ENCODE measurements around the gene PITHD1.
A peak's percentile ranks its signal among the peaks of the same experiment; 100 is the strongest.
"Not testable (repeated sequence)": the region's sequence is repeated elsewhere in the genome, so short reads cannot be mapped to it uniquely, and the experiment has no call there.

PITHD1 gene, protein sequence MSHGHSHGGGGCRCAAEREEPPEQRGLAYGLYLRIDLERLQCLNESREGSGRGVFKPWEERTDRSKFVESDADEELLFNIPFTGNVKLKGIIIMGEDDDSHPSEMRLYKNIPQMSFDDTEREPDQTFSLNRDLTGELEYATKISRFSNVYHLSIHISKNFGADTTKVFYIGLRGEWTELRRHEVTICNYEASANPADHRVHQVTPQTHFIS

GRCh38 chr1:23777979-23778814 is at the start of gene PITHD1:
PITHD1 (plus strand) TSS chr1:23778418; CDS start chr1:23778516, 98 bp downstream.
- DNase-seq (ENCODE audit: low spot score), result peak; percentile 76

- DNase-seq (ENCODE audit: low spot score), result no peak
These were observed 45.6 kb upstream of the PITHD1 start for GRCh38 chr1:23732363-23733224.

DNA sequence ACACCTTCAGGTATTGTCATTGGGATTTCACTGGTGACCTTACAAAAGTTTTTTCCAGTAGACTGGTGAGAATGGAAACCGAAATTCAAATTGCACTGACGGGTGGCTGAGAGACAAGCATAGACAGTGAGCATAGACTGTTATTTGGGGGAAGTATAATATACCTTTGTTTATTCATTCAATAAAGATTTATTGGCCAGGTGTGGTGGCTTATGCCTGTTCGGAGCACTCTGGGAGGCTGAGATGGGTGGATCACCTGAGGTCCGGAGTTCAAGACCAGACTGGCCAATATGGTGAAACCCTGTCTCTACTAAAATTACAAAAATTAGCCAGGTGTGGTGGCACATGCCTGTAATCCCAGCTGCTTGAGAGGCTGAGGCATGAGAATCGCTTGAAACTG is 44.9 kb upstream of the PITHD1 start:
- not testable (repeated sequence) for DNase-seq (ENCODE audit: low spot score)

- DNase-seq (ENCODE audit: low spot score), result no peak
These were observed 41.6 kb upstream of the PITHD1 start for GRCh38 chr1:23736437-23737134.

- DNase-seq (ENCODE audit: low spot score), result no peak
These were observed 36.6 kb upstream of the PITHD1 start for GRCh38 chr1:23741609-23742008.

GRCh38 chr1:23742670-23743286 is 35.4 kb upstream of the PITHD1 start:
- DNase-seq (ENCODE audit: low spot score), result no peak

DNA sequence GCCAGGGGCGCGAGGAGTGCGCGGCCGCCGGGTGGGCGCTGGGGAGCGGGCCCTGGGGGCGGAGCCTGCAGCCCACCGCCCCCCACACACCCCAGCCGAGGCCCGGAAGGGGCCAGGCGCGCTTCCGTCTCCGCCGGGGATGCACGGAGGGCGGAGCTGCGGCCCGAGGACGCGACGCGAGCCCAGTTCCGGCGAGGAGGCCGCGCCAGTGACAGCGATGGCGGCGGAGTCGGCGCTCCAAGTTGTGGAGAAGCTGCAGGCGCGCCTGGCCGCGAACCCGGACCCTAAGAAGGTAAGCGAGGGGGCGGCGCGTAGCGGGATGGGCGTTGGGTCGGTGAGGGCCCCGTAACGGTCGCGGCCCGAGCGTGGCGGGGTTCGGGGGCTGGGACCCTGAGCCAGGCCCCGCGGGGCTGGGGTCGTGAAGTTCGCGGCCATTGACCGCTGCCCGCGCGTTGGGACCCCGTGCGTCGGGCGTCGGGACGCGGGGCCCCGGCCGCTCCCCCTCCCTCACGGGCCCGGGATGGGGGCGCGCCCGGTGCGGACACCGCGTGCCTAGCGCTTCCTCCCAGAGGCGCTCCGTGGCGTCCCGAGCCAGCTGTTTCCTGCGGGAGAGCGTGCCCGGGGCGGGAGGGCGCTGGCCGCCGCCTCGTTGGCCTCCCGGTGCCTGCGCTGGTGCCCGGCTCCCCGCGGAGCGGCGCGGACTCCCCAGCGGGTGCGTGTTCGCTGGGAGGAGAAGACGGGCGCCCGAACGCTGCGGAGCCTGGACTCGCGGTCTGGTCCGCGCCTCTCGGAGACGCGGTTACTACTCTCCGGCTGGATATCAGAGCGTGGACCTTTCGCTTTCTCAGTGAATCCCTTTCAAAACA is 34.7 kb upstream of the PITHD1 start, which contains the start of gene ELOA:
Gene ELOA, plus strand, starts transcription at position 185 of the 866 bp plus-strand sequence. Its CDS starts 33 bp downstream, at position 218.
- DNase-seq (ENCODE audit: low spot score), result peak; percentile 70

DNA sequence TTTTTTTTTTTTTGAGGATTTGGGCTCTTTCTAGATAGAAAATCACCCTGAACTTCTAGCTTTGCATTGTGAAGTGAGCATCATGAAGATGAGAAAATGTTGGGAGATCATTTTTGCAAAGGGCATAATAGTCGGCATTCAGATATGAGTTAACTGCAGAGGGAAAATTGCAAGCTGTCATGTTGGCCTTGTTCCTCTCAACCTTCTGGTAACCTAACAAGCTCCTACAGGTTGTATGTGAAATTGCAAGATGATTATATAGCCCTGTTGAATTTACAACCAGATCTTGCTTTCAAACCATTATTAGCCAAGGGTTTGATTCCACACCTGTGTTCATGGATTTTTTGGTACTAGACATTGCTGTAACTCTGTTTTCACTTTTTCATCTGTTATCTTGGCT is 32.7 kb upstream of the PITHD1 start:
- peak; percentile 18 for DNase-seq (ENCODE audit: low spot score)

DNA sequence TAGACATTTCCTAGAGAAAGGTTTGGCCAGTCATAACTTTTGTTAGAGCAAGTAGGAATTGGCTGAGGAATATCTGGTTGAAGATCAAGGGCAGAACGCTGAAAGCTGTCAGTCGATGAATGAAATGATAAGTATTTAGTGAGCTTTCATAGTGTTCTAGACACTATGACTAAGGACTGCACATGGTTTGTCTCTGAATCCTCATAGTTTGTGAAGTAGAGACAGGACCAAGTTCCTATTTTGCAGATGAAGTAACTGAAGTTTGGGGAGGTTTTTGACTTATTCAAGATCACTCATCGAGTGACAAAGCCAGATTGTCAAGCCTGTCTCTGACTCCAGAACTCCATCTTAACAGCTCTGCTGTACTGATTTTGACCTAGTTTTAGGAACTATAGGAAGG is 30.2 kb upstream of the PITHD1 start:
- no peak for DNase-seq (ENCODE audit: low spot score)

GRCh38 chr1:23751050-23751814 is 27.0 kb upstream of the PITHD1 start:
- peak; percentile 37 for DNase-seq (ENCODE audit: low spot score)

DNA sequence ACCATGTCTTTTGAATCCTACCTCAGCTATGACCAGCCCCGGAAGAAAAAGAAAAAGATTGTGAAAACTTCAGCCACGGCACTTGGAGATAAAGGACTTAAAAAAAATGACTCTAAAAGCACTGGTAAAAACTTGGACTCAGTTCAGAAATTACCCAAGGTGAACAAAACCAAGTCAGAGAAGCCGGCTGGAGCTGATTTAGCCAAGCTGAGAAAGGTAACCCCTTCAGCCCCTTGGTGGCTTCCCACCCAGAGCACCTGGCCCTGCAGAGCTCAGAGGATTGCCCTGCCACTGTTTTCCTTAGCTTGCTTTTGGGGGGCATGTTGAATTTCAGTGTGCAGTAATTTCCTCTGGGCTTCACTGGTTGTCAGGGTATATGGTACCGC is 26.4 kb upstream of the PITHD1 start:
- no peak for DNase-seq (ENCODE audit: low spot score)

- no peak for DNase-seq (ENCODE audit: low spot score)
These were observed 25.3 kb upstream of the PITHD1 start for GRCh38 chr1:23752909-23753308.

- DNase-seq (ENCODE audit: low spot score), result no peak
These were observed 21.5 kb upstream of the PITHD1 start for GRCh38 chr1:23756676-23757075.

DNA sequence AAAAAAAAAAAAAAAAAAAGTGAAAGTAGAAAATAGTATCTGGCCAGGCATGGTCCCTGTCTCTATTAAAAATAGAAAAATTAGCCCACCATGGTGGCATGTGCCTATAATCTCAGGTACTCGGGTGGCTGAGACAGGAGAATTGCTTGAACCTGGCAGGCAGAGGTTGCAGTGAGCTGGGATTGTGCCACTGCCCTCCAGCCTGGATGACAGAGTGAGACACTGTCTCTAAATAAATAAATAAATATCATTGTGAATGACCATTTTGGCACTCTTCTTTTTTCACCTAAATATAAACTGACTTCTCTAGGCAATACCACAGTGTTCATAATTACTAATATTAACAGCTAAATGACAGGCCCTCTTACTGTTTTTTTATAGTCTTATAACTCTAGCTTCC is 20.4 kb upstream of the PITHD1 start:
- no peak for DNase-seq (ENCODE audit: low spot score)

DNA sequence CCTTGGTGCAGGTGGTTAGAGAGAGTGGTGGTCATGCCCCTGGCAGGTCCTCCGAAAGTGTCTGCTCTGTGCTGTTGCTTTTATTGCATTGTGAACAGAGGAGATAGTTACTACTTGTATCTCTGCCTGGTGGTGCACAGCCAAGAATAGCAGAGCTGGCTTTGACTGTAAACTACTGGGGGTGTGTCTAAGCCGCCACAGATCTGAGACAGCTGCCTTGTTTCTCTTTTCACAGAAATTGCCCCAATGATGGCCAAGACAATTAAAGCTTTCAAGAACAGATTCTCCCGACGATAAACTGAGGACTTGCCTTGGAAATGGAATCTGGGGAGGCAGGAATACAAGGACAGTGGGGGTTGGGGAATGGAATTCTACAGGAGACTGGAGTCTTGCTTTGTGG is 18.9 kb upstream of the PITHD1 start:
- DNase-seq (ENCODE audit: low spot score), result no peak

DNA sequence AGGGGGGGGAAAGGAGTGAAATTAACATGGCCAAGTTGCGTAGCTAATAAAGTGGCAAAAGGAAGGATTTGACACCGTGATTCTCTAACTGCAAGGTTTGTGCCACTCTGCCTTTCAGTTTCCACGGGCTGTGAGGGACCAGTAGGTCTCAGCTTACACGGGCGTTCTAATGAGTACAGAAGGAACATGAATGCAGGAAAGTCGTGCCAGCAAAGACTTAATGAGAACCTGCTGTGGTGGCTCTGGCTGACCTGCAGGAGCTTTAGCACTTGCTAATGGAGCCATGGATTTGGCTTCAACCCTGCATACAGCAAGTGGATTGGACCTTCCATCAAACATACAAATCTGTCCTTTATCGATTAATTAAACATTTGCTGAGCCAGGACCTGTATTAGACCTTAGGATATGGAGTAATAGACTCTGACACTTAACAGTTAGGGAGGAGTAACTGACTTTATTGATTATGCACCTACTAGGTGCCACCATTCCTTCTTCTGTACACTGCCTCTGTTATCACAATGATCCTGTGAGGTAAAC is 15.1 kb upstream of the PITHD1 start:
- DNase-seq (ENCODE audit: low spot score), result no peak

DNA sequence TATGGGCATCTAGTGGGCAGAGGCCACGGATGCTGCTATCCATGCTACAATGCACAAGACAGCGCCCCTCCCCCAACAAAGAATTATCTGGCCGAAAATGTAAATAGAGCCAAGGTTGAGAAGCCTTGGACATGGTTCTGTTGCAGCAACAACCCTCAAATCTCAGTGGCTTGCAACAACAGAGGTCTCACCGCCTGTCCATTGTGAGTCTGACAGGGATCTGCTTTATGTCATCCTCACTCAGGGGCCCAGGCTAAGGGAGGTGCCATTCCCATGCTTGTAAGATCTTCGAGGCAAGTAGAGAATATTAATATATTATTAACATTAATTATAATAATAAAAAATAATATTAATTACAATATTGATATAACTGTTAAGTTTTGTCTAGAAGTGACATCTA is 9.5 kb upstream of the PITHD1 start:
- no peak for DNase-seq (ENCODE audit: low spot score)

GRCh38 chr1:23772049-23772853 is 6.0 kb upstream of the PITHD1 start:
- DNase-seq (ENCODE audit: low spot score), result peak; percentile 88

GRCh38 chr1:23772854-23773242 is 5.4 kb upstream of the PITHD1 start:
- no peak for DNase-seq (ENCODE audit: low spot score)
